Nephron progenitor cell (in vitro differentiated cells): Measurements from ENCODE around the gene AFP.

Source experiments
- DNase-seq: peaks from one replicate; pipeline ENCODE4 v3.0.0; 2021
- H3K27ac Mint-ChIP-seq: 2 replicates; pipeline ENCODE4 v1.8.0; 2021; ENCODE audit warnings: mild to moderate bottlenecking, moderate library complexity, mixed read lengths
- H3K27me3 Mint-ChIP-seq: 2 replicates; pipeline ENCODE4 v1.8.0; 2021; ENCODE audit warnings: mild to moderate bottlenecking, low read depth, mixed read lengths; ENCODE audit not compliant: poor library complexity
- H3K36me3 Mint-ChIP-seq: 2 replicates; pipeline ENCODE4 v1.8.0; 2021; ENCODE audit warnings: low read depth, mixed read lengths
- H3K4me1 Mint-ChIP-seq: 2 replicates; pipeline ENCODE4 v1.8.0; 2021; ENCODE audit warnings: mixed read lengths
- H3K4me3 Mint-ChIP-seq: 2 replicates; pipeline ENCODE4 v1.8.0; 2021; ENCODE audit warnings: mild to moderate bottlenecking, moderate library complexity, mixed read lengths
- H3K9me3 Mint-ChIP-seq: 2 replicates; pipeline ENCODE4 v1.8.0; 2021; ENCODE audit warnings: mild to moderate bottlenecking, moderate library complexity, mixed read lengths
- CTCF ChIP-seq: fragments of 200-600 bp; sonication (generic); IDR thresholded peaks from 2 replicates; pipeline ENCODE4 v1.5.0; 2021; ENCODE audit warnings: antibody characterized with exemption

Gene AFP

DNA sequence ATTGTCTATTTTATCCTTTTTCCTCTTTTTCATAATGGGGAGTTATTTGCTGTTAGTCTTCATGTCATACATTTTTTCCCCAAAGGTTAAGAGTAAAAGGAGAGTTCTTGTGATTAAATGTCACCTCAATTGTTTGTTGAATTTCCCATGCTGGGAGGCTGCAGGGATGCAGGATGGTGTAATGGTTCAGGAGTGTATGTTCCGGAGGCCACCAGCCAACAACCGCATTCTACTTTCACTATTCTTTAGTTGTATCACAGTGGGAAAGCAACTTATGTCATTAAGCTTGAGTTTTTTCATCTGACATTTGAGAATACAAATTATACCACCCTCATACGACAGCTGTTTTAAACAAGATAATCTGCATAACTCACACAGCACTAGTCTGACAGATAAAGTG lies 15.4 kb downstream of the AFP start:
- no peak for DNase-seq
- H3K27me3 Mint-ChIP-seq: peaks cover 3% of the 10 kb centered on the region

GRCh38 chr4:73451981-73452747 lies 16.1 kb downstream of the AFP start:
- H3K9me3 Mint-ChIP-seq: no peaks in the 10 kb centered on the region
- H3K4me1 Mint-ChIP-seq: peaks cover 7% of the 10 kb centered on the region
- H3K27ac Mint-ChIP-seq: no peak overlapping the region
- no peaks in the 10 kb centered on the region for H3K36me3 Mint-ChIP-seq
- H3K4me3 Mint-ChIP-seq: no peak overlapping the region
- DNase-seq: no peak
- no peak for TF ChIP-seq CTCF
- peaks cover 3% of the 10 kb centered on the region for H3K27me3 Mint-ChIP-seq

More for the DNA sequence above, 15.4 kb downstream of the AFP start:
- H3K9me3 Mint-ChIP-seq: no peaks in the 10 kb centered on the region
- H3K27ac Mint-ChIP-seq: no peak overlapping the region
- H3K4me3 Mint-ChIP-seq: no peak overlapping the region
- no peaks in the 10 kb centered on the region for H3K36me3 Mint-ChIP-seq
- TF ChIP-seq CTCF: no peak
- H3K4me1 Mint-ChIP-seq: peaks cover 7% of the 10 kb centered on the region

DNA sequence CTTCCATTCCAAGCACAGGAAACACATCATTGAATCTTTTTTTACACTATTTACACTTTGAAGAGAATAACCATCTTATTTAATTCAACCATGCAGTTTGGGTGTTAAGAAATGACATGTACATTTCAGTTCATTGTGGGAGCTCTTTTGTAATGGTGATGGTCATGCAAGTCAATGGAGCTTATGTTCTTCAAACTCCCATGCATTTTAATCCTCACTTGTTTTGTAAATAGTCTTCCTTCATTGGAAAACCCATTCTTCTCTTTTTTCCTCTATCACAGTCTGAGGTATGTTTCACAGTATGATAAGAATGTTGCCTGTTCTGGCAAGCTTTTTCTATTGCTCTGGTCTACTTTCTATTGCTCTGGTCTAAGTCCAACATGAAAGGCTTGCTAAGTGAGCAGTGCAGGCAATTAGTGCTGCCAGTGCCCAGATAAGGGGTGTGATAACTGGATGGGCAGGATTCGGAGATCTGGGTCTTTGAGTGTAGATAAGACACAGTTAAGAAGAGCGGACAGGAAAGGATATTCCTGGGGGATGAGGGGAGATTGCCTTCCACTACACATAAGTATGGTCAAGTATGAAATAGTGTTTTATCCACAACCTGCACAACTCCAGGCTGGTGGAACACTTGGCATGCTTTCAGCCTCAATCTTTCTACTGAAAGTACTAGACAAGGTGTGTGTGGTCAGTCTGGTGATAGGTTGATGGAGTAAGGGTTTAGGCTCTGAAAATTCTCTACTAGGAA lies 17.1 kb downstream of the AFP start:
- Mint-ChIP-seq H3K27me3 (peaks cover 3% of the 10 kb centered on the region), H3K4me1 (peaks cover 7% of the 10 kb centered on the region), H3K4me3 (no peak overlapping the region), H3K27ac (no peak overlapping the region), H3K36me3 (no peaks in the 10 kb centered on the region), H3K9me3 (no peaks in the 10 kb centered on the region)
- DNase-seq: no peak
- no peak for TF ChIP-seq CTCF

DNA sequence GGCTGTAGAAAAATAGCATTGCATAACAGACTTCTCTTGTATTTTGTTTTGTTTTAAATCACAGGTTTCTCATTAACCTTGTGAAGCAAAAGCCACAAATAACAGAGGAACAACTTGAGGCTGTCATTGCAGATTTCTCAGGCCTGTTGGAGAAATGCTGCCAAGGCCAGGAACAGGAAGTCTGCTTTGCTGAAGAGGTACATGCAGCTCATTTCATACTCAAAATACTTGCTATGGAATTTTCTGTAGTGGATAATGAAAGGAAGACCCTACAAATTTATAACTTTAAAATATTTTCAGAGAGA lies 17.6 kb downstream of the AFP start:
- Mint-ChIP-seq H3K36me3 (no peaks in the 10 kb centered on the region), H3K27ac (no peak overlapping the region), H3K4me3 (no peak overlapping the region), H3K9me3 (no peaks in the 10 kb centered on the region), H3K4me1 (peaks cover 7% of the 10 kb centered on the region), H3K27me3 (peaks cover 3% of the 10 kb centered on the region)
- no peak for TF ChIP-seq CTCF
- no peak for DNase-seq

DNA sequence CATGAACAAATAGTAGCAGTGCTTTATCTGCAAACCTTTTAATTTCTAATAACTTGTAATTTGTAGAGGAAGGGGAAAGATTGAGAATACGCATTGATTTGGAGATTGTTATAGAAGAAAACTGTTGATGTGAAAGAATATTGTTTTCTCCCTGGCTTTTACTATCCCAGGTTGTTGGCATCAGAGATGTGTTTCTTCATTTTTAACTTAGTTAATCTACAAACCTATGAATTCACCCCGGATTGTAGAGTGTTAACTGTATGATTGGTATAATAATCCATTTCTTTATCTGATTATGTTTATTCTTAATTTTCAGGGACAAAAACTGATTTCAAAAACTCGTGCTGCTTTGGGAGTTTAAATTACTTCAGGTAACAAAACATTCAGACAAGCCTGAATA lies 18.9 kb downstream of the AFP start:
- Mint-ChIP-seq H3K4me3 (no peak overlapping the region), H3K9me3 (no peaks in the 10 kb centered on the region), H3K4me1 (peaks cover 7% of the 10 kb centered on the region), H3K27me3 (no peaks in the 10 kb centered on the region), H3K27ac (no peak overlapping the region), H3K36me3 (no peaks in the 10 kb centered on the region)
- no peak for TF ChIP-seq CTCF
- DNase-seq: no peak
